Fibroblast of lung (primary cell): ENCODE measurements around the gene GRK3. TPM values are rescaled to one million over a fixed set of nuclear protein-coding genes. Genes with fewer than 3 reads are reported as not detected.

Source experiments
- DNase-seq, 2 donors: peaks; one replicate each; pipeline versions ENCODE4 v3.0.0 to v3.0.0-alpha.2; 2010; ENCODE audit warnings: low read depth in 2 of 2
- H2AFZ ChIP-seq: 2 replicates; pipeline ENCODE4 v1.5.1; 2012; ENCODE audit warnings: low read length, control low read depth, inconsistent platforms
- H3K27ac ChIP-seq: 2 replicates; pipeline ENCODE4 v1.5.1; 2011; ENCODE audit warnings: low read length, control low read depth; ENCODE audit not compliant: insufficient read depth
- H3K27me3 ChIP-seq: 2 replicates; pipeline ENCODE4 v1.5.1; 2011; ENCODE audit warnings: mild to moderate bottlenecking, low read length; ENCODE audit not compliant: control insufficient read depth, insufficient read depth
- H3K36me3 ChIP-seq: 2 replicates; pipeline ENCODE4 v1.5.1; 2011; ENCODE audit warnings: low read length; ENCODE audit not compliant: control insufficient read depth, insufficient read depth
- H3K4me1 ChIP-seq: 2 replicates; pipeline ENCODE4 v1.5.1; 2011; ENCODE audit warnings: low read length; ENCODE audit not compliant: control insufficient read depth, insufficient read depth; ENCODE audit errors: extremely low read depth
- H3K4me2 ChIP-seq: 2 replicates; pipeline ENCODE4 v1.5.1; 2011; ENCODE audit warnings: low read length, control low read depth; ENCODE audit not compliant: insufficient read depth; ENCODE audit errors: extremely low read depth
- H3K4me3 ChIP-seq, 4 experiments: fragments of 200-600 bp in 1 of 4; sonication (generic) in 1 of 4; replicated peaks in 1 of 4; 2 replicates each; pipeline ENCODE4 v1.5.1; 2011 to 2016; ENCODE audit warnings: low read length in 4 of 4, low read depth in 3 of 4, mild to moderate bottlenecking in 3 of 4, control low read depth in 2 of 4, inconsistent platforms in 1 of 4, mixed read lengths in 1 of 4; ENCODE audit not compliant: insufficient read depth in 1 of 4; ENCODE audit errors: control extremely low read depth in 1 of 4
- H3K79me2 ChIP-seq: 2 replicates; pipeline ENCODE4 v1.5.1; 2012; ENCODE audit warnings: mild to moderate bottlenecking, low read length, inconsistent platforms; ENCODE audit not compliant: control insufficient read depth, insufficient read depth
- H3K9ac ChIP-seq: 2 replicates; pipeline ENCODE4 v1.5.1; 2011; ENCODE audit warnings: mild to moderate bottlenecking, low read length, control low read depth; ENCODE audit not compliant: insufficient read depth
- H3K9me3 ChIP-seq: 2 replicates; pipeline ENCODE4 v1.5.1; 2012; ENCODE audit warnings: low read depth, low read length; ENCODE audit not compliant: control insufficient read depth, insufficient read depth
- H4K20me1 ChIP-seq: 2 replicates; pipeline ENCODE4 v1.5.1; 2011; ENCODE audit warnings: low read length; ENCODE audit not compliant: control insufficient read depth, insufficient read depth; ENCODE audit errors: extremely low read depth
- CTCF ChIP-seq, 2 donors: IDR thresholded peaks in 1 of 2; conservative IDR thresholded peaks in 1 of 2; 1 replicate in 1 of 2; 2 replicates in 1 of 2; pipeline ENCODE4 v1.5.1; 2011 to 2012; ENCODE audit warnings: low read length in 2 of 2, control low read depth in 1 of 2, inconsistent platforms in 1 of 2, low read depth in 1 of 2, mild to moderate bottlenecking in 1 of 2
- EZH2 ChIP-seq: IDR thresholded peaks from 2 replicates; pipeline ENCODE4 v1.5.1; 2012; ENCODE audit warnings: low read length, control low read depth, mild to moderate bottlenecking; ENCODE audit errors: missing control alignments
- polyA plus RNA-seq, 2 donors: library from polyadenylated mRNA; depleted of rRNA in 1 of 2; stranded (reverse) in 1 of 2; unstranded in 1 of 2; fragments of >200 nt; gene quantifications; 2 replicates each; pipeline ENCODE4 v1.2.1, GENCODE V29; 2011 to 2012; ENCODE audit warnings: missing spikeins in 1 of 2
- total RNA-seq: library from RNA; depleted of rRNA; stranded (reverse); fragments of >200 nt; gene quantifications from 2 replicates; pipeline ENCODE4 v1.2.1, GENCODE V29; 2014

The GRK3 gene
- total and polyA plus RNA-seq, 2 donors (not counting 1 experiment from before 2014, with no cell fraction given): 1.6 to 1.7 TPM

DNA sequence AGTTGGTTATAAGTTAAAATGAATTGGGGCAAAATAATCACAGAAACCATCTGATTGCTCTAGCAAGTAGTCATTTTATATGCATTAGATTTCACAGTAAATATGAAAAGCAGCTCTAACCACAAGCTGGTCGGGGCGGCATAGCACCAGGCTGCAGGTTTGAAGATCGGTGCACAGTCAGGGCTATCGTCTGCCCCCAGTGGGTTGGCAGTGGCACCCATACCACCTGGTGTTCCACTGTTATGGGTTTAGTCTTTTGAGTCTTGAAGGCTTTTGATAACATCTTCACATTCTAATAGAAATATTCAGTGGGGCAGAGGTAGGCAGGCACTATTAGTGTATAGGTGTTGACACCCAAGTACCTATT lies 62.1 kb downstream of the GRK3 start:
- no peaks in the 10 kb centered on the region for H4K20me1 ChIP-seq
- no peak overlapping the region for H3K27ac ChIP-seq
- no peak overlapping the region for H3K4me3 ChIP-seq
- no peaks in the 10 kb centered on the region for H3K79me2 ChIP-seq
- TF ChIP-seq CTCF (conservative IDR thresholded peaks at IDR 0.05 in 1 of 2, IDR thresholded peaks at IDR 0.05 in 1 of 2; ENCODE audit: low read depth in 1 of 2, low read length in 2 of 2): no peak
- no peak for TF ChIP-seq EZH2
- H3K9ac ChIP-seq: no peak overlapping the region
- no peaks in the 10 kb centered on the region for H3K36me3 ChIP-seq
- no peak overlapping the region for H3K4me2 ChIP-seq
- no peaks in the 10 kb centered on the region for H3K9me3 ChIP-seq
- no peaks in the 10 kb centered on the region for H3K4me1 ChIP-seq
- H3K27me3 ChIP-seq: no peaks in the 10 kb centered on the region
- H2AFZ ChIP-seq: no peak overlapping the region
- no peak for DNase-seq

GRCh38 chr22:25627271-25627852 lies 62.9 kb downstream of the GRK3 start:
- Histone ChIP-seq H3K79me2 (no peaks in the 10 kb centered on the region), H3K4me3 (no peak overlapping the region), H3K4me2 (no peak overlapping the region), H3K36me3 (no peaks in the 10 kb centered on the region), H3K9me3 (no peaks in the 10 kb centered on the region), H3K9ac (no peak overlapping the region), H4K20me1 (no peaks in the 10 kb centered on the region), H3K27me3 (no peaks in the 10 kb centered on the region), H3K27ac (no peak overlapping the region), H3K4me1 (no peaks in the 10 kb centered on the region), H2AFZ (no peak overlapping the region)
- no peak for TF ChIP-seq CTCF (conservative IDR thresholded peaks at IDR 0.05 in 1 of 2, IDR thresholded peaks at IDR 0.05 in 1 of 2; ENCODE audit: low read depth in 1 of 2, low read length in 2 of 2)
- no peak for TF ChIP-seq EZH2
- peak in 1 of 2 donors; percentile 78 for DNase-seq

GRCh38 chr22:25628494-25628893 lies 64.0 kb downstream of the GRK3 start:
- no peak for TF ChIP-seq CTCF (conservative IDR thresholded peaks at IDR 0.05 in 1 of 2, IDR thresholded peaks at IDR 0.05 in 1 of 2; ENCODE audit: low read depth in 1 of 2, low read length in 2 of 2)
- TF ChIP-seq EZH2: no peak
- H3K4me3 ChIP-seq: no peak overlapping the region
- no peaks in the 10 kb centered on the region for H3K36me3 ChIP-seq
- no peak overlapping the region for H3K4me2 ChIP-seq
- no peak for DNase-seq
- H3K9ac ChIP-seq: no peak overlapping the region
- no peaks in the 10 kb centered on the region for H4K20me1 ChIP-seq
- H3K4me1 ChIP-seq: no peaks in the 10 kb centered on the region
- no peaks in the 10 kb centered on the region for H3K27me3 ChIP-seq
- H3K9me3 ChIP-seq: no peaks in the 10 kb centered on the region
- H2AFZ ChIP-seq: no peak overlapping the region
- H3K27ac ChIP-seq: no peak overlapping the region
- H3K79me2 ChIP-seq: no peaks in the 10 kb centered on the region
